H9 (cell line): ENCODE data around the gene IQGAP3. TPM values are rescaled to one million over a fixed set of nuclear protein-coding genes. Genes with fewer than 3 reads are reported as not detected.

Experiments
- DNase-seq: peaks from one replicate; pipeline ENCODE4 v3.0.0-alpha.2; 2017
- H2AFZ ChIP-seq: one replicate; pipeline ENCODE4 v1.6.1; 2013; ENCODE audit warnings: mild to moderate bottlenecking, low read length, control low read depth, moderate library complexity
- H2AK5ac ChIP-seq: 2 replicates; pipeline ENCODE4 v1.6.1; 2013; ENCODE audit warnings: low read length, control low read depth, mixed read lengths; ENCODE audit not compliant: insufficient read length
- H2BK120ac ChIP-seq: one replicate; pipeline ENCODE4 v1.6.1; 2013; ENCODE audit warnings: low read depth, mild to moderate bottlenecking, low read length, control low read depth, inconsistent platforms; ENCODE audit not compliant: poor library complexity, severe bottlenecking
- H2BK12ac ChIP-seq: 2 replicates; pipeline ENCODE4 v1.6.1; 2013; ENCODE audit warnings: low read length, control low read depth, mixed read lengths, low read depth; ENCODE audit not compliant: insufficient read length
- H2BK15ac ChIP-seq: 2 replicates; pipeline ENCODE4 v1.6.1; 2013; ENCODE audit warnings: low read depth, low read length, control low read depth
- H2BK20ac ChIP-seq: one replicate; pipeline ENCODE4 v1.6.1; 2013; ENCODE audit warnings: low read depth, mild to moderate bottlenecking, low read length, control low read depth, inconsistent platforms; ENCODE audit not compliant: poor library complexity, severe bottlenecking
- H2BK5ac ChIP-seq: 2 replicates; pipeline ENCODE4 v1.6.1; 2013; ENCODE audit warnings: low read length, control low read depth, mixed read lengths; ENCODE audit not compliant: insufficient read length
- H3K14ac ChIP-seq: 2 replicates; pipeline ENCODE4 v1.6.1; 2013; ENCODE audit warnings: low read length, control low read depth; ENCODE audit not compliant: insufficient read depth
- H3K18ac ChIP-seq: 2 replicates; pipeline ENCODE4 v1.6.1; 2013; ENCODE audit warnings: low read depth, mild to moderate bottlenecking, mixed read lengths, low read length, control low read depth; ENCODE audit not compliant: insufficient read length
- H3K23ac ChIP-seq: 2 replicates; pipeline ENCODE4 v1.6.1; 2013; ENCODE audit warnings: low read length, control low read depth, mixed read lengths, low read depth; ENCODE audit not compliant: insufficient read length
- H3K23me2 ChIP-seq: 2 replicates; pipeline ENCODE4 v1.6.1; 2013; ENCODE audit warnings: low read depth, mild to moderate bottlenecking, mixed read lengths, low read length, control low read depth; ENCODE audit not compliant: insufficient read length, poor library complexity, severe bottlenecking
- H3K27ac ChIP-seq: 2 replicates; pipeline ENCODE4 v1.5.1; 2013; ENCODE audit warnings: low read length, control low read depth, mixed read lengths, low read depth; ENCODE audit not compliant: insufficient read length
- H3K27me3 ChIP-seq: 2 replicates; pipeline ENCODE4 v1.6.1; 2013; ENCODE audit warnings: low read length, control low read depth, inconsistent platforms; ENCODE audit not compliant: insufficient read depth
- H3K4ac ChIP-seq: 2 replicates; pipeline ENCODE4 v1.6.1; 2013; ENCODE audit warnings: low read depth, mild to moderate bottlenecking, control low read depth, inconsistent platforms, low read length, moderate library complexity
- H3K4me1 ChIP-seq: 2 replicates; pipeline ENCODE4 v1.6.1; 2013; ENCODE audit warnings: low read length, control low read depth, inconsistent platforms; ENCODE audit not compliant: insufficient read depth
- H3K4me2 ChIP-seq: 2 replicates; pipeline ENCODE4 v1.6.1; 2013; ENCODE audit warnings: low read length, control low read depth, mixed read lengths; ENCODE audit not compliant: insufficient read length, insufficient read depth
- H3K56ac ChIP-seq: 2 replicates; pipeline ENCODE4 v1.6.1; 2013; ENCODE audit warnings: low read depth, mild to moderate bottlenecking, mixed read lengths, low read length, control low read depth; ENCODE audit not compliant: insufficient read length
- H3K79me1 ChIP-seq: 2 replicates; pipeline ENCODE4 v1.6.1; 2013; ENCODE audit warnings: low read depth, mild to moderate bottlenecking, moderate library complexity, low read length, control low read depth, inconsistent platforms; ENCODE audit not compliant: insufficient read depth, poor library complexity, severe bottlenecking
- H3K79me2 ChIP-seq: 2 replicates; pipeline ENCODE4 v1.6.1; 2013; ENCODE audit warnings: low read length, control low read depth, inconsistent platforms; ENCODE audit not compliant: insufficient read depth
- H3K9ac ChIP-seq: 2 replicates; pipeline ENCODE4 v1.6.1; 2013; ENCODE audit warnings: low read length, control low read depth, mixed read lengths; ENCODE audit not compliant: insufficient read length; ENCODE audit errors: extremely low read depth
- H3K9me3 ChIP-seq: one replicate; pipeline ENCODE4 v1.6.1; 2013; ENCODE audit warnings: low read depth, low read length, inconsistent platforms; ENCODE audit not compliant: control insufficient read depth
- H3T11ph ChIP-seq: one replicate; pipeline ENCODE4 v1.6.1; 2013; ENCODE audit warnings: mild to moderate bottlenecking, low read length, control low read depth, inconsistent platforms
- H4K20me1 ChIP-seq: one replicate; pipeline ENCODE4 v1.6.1; 2013; ENCODE audit not compliant: control insufficient read depth, insufficient read length, insufficient read depth
- H4K5ac ChIP-seq: 2 replicates; pipeline ENCODE4 v1.6.1; 2013; ENCODE audit warnings: low read depth, mild to moderate bottlenecking, mixed read lengths, low read length, control low read depth; ENCODE audit not compliant: insufficient read length
- H4K8ac ChIP-seq: replicated peaks from 2 replicates; pipeline ENCODE4 v1.6.1; 2013; ENCODE audit warnings: low read length, control low read depth, mixed read lengths, low read depth; ENCODE audit not compliant: insufficient read length
- H4K91ac ChIP-seq: 2 replicates; pipeline ENCODE4 v1.6.1; 2013; ENCODE audit warnings: low read depth, mild to moderate bottlenecking, moderate library complexity, mixed read lengths, low read length, control low read depth; ENCODE audit not compliant: insufficient read length
- H3K27ac Mint-ChIP-seq, 3 experiments: 2 replicates in 2 of 3; 3 replicates in 1 of 3; pipeline ENCODE4 v1.8.0; 2020 to 2021; ENCODE audit warnings: mixed read lengths in 3 of 3, mild to moderate bottlenecking in 1 of 3, moderate library complexity in 1 of 3
- H3K27me3 Mint-ChIP-seq: 2 replicates; pipeline ENCODE4 v1.8.0; 2021; ENCODE audit warnings: low read depth, mild to moderate bottlenecking, moderate library complexity, mixed read lengths
- H3K36me3 Mint-ChIP-seq, 3 experiments: 2 replicates in 2 of 3; 3 replicates in 1 of 3; pipeline ENCODE4 v1.8.0; 2020 to 2021; ENCODE audit warnings: low read depth in 3 of 3, mixed read lengths in 3 of 3; ENCODE audit not compliant: insufficient read depth in 1 of 3
- H3K4me1 Mint-ChIP-seq, 2 experiments: 2 replicates each; pipeline ENCODE4 v1.8.0; 2020; ENCODE audit warnings: mixed read lengths in 2 of 2
- H3K4me3 Mint-ChIP-seq, 2 experiments: 2 replicates in 1 of 2; 3 replicates in 1 of 2; pipeline ENCODE4 v1.8.0; 2020 to 2021; ENCODE audit warnings: mild to moderate bottlenecking in 2 of 2, mixed read lengths in 2 of 2, moderate library complexity in 1 of 2
- H3K9me3 Mint-ChIP-seq, 2 experiments: 2 replicates in 1 of 2; 3 replicates in 1 of 2; pipeline ENCODE4 v1.8.0; 2020; ENCODE audit warnings: mild to moderate bottlenecking in 2 of 2, mixed read lengths in 2 of 2, moderate library complexity in 1 of 2
- WGBS: extraction: QIAGEN DNeasy Blood & Tissue Kit; methylation state at CpG from one replicate; pipeline ENCODE4 v1.1.7; 2013; ENCODE audit warnings: missing lambda C conversion rate, low lambda C conversion rate, mixed read lengths; ENCODE audit not compliant: insufficient read length; ENCODE audit errors: extremely low coverage; 5-methylcytosine and 5-hydroxymethylcytosine counted together
- total RNA-seq: library from RNA; stranded (reverse); gene quantifications from 2 replicates; pipeline ENCODE4 v1.2.1, GENCODE V29; 2021
- TF ChIP-seq, protein P1 (sequence below): fragments of 200-600 bp; sonication (generic); conservative IDR thresholded peaks from 3 replicates; pipeline ENCODE4 v1.8.0; 2021; ENCODE audit warnings: antibody characterized with exemption, mild to moderate bottlenecking

Gene IQGAP3
- total RNA-seq, 1 experiment from 2014 or later, result 24.5 TPM

- no peaks in the 10 kb centered on the region for H3K9me3 ChIP-seq
- no peaks in the 10 kb centered on the region for H4K20me1 ChIP-seq
- no peak overlapping the region for H3K14ac ChIP-seq
- H3K4ac ChIP-seq, result no peak overlapping the region
- Mint-ChIP-seq H3K36me3 (peaks cover 23 to 58% (median 55%) of the 10 kb centered on the region in 3 experiments), H3K4me1 (peaks cover 3 to 9% of the 10 kb centered on the region in 2 experiments; a peak in 2 of 4 replicates), H3K9me3 (no peaks in the 10 kb centered on the region), H3K27ac (peak overlapping the region in 2 of 3 experiments; percentile 5 to 23; a peak in 2 of 7 replicates), H3K27me3 (no peaks in the 10 kb centered on the region), H3K4me3 (no peak overlapping the region)
- H3K23me2 ChIP-seq, result no peaks in the 10 kb centered on the region
- H3T11ph ChIP-seq, result no peak overlapping the region
- H3K4me2 ChIP-seq, result no peak overlapping the region
- TF ChIP-seq, protein P1, sequence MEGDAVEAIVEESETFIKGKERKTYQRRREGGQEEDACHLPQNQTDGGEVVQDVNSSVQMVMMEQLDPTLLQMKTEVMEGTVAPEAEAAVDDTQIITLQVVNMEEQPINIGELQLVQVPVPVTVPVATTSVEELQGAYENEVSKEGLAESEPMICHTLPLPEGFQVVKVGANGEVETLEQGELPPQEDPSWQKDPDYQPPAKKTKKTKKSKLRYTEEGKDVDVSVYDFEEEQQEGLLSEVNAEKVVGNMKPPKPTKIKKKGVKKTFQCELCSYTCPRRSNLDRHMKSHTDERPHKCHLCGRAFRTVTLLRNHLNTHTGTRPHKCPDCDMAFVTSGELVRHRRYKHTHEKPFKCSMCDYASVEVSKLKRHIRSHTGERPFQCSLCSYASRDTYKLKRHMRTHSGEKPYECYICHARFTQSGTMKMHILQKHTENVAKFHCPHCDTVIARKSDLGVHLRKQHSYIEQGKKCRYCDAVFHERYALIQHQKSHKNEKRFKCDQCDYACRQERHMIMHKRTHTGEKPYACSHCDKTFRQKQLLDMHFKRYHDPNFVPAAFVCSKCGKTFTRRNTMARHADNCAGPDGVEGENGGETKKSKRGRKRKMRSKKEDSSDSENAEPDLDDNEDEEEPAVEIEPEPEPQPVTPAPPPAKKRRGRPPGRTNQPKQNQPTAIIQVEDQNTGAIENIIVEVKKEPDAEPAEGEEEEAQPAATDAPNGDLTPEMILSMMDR, result no peak
- no peak overlapping the region for H2BK120ac ChIP-seq
- no peaks in the 10 kb centered on the region for H3K4me1 ChIP-seq
- no peak overlapping the region for H2AFZ ChIP-seq
- no peak overlapping the region for H4K5ac ChIP-seq
- no peak overlapping the region for H3K9ac ChIP-seq
- H2BK12ac ChIP-seq, result no peak overlapping the region
- H4K91ac ChIP-seq, result no peak overlapping the region
- no peak overlapping the region for H3K56ac ChIP-seq
- no peaks in the 10 kb centered on the region for H3K79me2 ChIP-seq
- no CpG with 5 or more reads among the region's 1 CpG for WGBS
- no peak for DNase-seq
- no peak overlapping the region for H3K18ac ChIP-seq
- H3K79me1 ChIP-seq, result no peaks in the 10 kb centered on the region
- H2AK5ac ChIP-seq, result no peak overlapping the region
- no peak overlapping the region for H2BK5ac ChIP-seq
- H3K27me3 ChIP-seq, result no peaks in the 10 kb centered on the region
- no peak overlapping the region for H2BK20ac ChIP-seq
- H4K8ac ChIP-seq, result no peak overlapping the region
- no peak overlapping the region for H2BK15ac ChIP-seq
- no peak overlapping the region for H3K23ac ChIP-seq
- no peak overlapping the region for H3K27ac ChIP-seq
Measured at GRCh38 chr1:156543066-156543465, 29.3 kb downstream of the IQGAP3 start.
